Measurements from ENCODE around the gene EPHA4. TPM values are rescaled to one million over a fixed set of nuclear protein-coding genes. Genes with fewer than 3 reads are reported as not detected.

The EPHA4 gene
- total RNA-seq, 2 donors from 2014 or later: 8.9 to 17.1 TPM

DNA sequence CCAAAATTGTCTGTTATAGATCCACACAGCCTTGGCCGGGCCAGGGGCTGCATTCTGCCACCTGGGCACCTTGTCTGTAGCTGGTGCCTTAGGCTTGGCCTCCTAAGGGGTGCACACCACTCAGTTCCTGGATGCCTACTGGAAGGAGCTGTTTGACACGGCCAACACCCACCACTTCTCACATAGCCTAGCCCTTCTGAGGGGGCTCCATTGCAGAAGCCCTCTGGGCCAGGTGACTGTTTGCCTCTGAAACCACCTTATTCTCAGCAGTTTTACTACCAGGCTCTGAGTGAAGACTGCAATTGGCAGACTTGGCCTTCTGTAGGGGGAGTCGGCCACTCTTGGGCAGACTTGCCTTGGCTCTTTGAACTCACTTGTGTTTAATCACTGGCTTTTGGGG lies 39.5 kb downstream of the EPHA4 start:
- Histone ChIP-seq H3K9me3 (no peaks in the 10 kb centered on the region), H3K27ac (peak overlapping the region; percentile 17), H3K9ac (ENCODE audit: low read depth in 2 of 2, low read length in 2 of 2) (no peak overlapping the region), H3K27me3 (no peaks in the 10 kb centered on the region), H3K4me3 (no peak overlapping the region), H3K4me1 (peaks cover 10% of the 10 kb centered on the region), H3K36me3 (no peaks in the 10 kb centered on the region)
- no peak for DNase-seq
- intact Hi-C loops (cut with DNase I): no loop called here
- TF ChIP-seq, protein P1, sequence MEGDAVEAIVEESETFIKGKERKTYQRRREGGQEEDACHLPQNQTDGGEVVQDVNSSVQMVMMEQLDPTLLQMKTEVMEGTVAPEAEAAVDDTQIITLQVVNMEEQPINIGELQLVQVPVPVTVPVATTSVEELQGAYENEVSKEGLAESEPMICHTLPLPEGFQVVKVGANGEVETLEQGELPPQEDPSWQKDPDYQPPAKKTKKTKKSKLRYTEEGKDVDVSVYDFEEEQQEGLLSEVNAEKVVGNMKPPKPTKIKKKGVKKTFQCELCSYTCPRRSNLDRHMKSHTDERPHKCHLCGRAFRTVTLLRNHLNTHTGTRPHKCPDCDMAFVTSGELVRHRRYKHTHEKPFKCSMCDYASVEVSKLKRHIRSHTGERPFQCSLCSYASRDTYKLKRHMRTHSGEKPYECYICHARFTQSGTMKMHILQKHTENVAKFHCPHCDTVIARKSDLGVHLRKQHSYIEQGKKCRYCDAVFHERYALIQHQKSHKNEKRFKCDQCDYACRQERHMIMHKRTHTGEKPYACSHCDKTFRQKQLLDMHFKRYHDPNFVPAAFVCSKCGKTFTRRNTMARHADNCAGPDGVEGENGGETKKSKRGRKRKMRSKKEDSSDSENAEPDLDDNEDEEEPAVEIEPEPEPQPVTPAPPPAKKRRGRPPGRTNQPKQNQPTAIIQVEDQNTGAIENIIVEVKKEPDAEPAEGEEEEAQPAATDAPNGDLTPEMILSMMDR (IDR thresholded peaks at IDR 0.05): no peak

DNA sequence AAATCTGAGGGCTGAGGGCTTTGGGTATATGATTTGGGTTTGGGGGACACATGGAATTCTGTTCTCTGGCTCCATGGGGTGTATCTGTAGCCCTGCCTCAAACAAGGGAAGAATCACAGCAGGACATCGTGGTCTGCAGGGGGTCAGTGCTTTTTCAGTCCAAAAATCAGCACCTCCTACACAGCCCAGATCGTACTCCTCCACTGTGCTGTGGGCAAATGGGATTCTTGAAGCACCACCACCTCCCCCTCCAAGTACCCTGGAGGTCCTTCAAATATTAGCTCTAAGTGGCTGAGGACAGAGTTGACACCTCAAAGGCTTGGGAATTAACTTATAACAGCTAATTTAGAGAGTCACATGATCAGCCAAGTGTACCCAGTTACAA lies 41.5 kb downstream of the EPHA4 start:
- DNase-seq: no peak
- intact Hi-C loops (cut with DNase I): no loop called here
- no peak overlapping the region for H3K4me3 ChIP-seq
- no peaks in the 10 kb centered on the region for H3K36me3 ChIP-seq
- peak overlapping the region in 1 of 2 donors; percentile 55 for H3K9ac ChIP-seq (ENCODE audit: low read depth in 2 of 2, low read length in 2 of 2)
- TF ChIP-seq, protein P1 (IDR thresholded peaks at IDR 0.05): no peak
- no peaks in the 10 kb centered on the region for H3K27me3 ChIP-seq
- peak overlapping the region; percentile 35 for H3K27ac ChIP-seq
- H3K4me1 ChIP-seq: peaks cover 10% of the 10 kb centered on the region
- no peaks in the 10 kb centered on the region for H3K9me3 ChIP-seq

DNA sequence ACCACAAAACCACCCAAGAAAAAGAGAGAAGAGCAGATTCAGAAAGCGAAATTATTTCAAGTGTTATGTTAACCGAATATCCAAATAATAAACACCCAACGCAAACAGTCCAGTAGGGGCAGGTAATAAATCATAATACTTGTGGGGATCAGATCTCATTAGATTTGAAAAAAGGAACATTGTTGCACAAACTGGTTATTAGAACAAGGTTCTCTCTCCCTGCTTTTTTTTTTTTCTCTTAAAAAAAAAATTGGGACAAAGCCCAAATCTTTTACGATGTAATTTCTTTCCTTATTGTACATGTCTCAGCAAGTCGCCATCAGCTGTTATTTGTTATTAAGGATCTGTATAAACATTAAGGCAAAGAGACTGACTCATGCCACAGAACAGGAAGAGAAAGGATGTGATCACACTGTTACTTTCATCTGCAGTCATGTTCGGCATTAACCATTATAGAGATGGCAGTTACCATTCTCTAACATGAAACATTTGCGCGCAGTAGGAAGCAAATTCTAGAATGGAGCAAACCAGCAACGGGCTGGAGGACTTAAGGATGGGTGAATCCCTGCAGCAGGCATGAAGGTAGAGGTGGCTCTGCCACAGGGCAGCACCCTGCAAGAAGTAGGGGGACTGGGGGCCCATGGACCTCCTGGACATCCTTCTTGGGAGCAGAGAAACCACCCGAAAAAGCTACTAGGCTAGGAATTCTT lies 42.0 kb downstream of the EPHA4 start:
- TF ChIP-seq, protein P1 (IDR thresholded peaks at IDR 0.05): no peak
- Histone ChIP-seq H3K27ac (peak overlapping the region; percentile 35), H3K4me1 (peaks cover 10% of the 10 kb centered on the region), H3K36me3 (no peaks in the 10 kb centered on the region), H3K9me3 (no peaks in the 10 kb centered on the region), H3K27me3 (no peaks in the 10 kb centered on the region), H3K4me3 (no peak overlapping the region), H3K9ac (ENCODE audit: low read depth in 2 of 2, low read length in 2 of 2) (peak overlapping the region in 1 of 2 donors; percentile 59)
- no peak for DNase-seq
- intact Hi-C loops (cut with DNase I): no loop called here

DNA sequence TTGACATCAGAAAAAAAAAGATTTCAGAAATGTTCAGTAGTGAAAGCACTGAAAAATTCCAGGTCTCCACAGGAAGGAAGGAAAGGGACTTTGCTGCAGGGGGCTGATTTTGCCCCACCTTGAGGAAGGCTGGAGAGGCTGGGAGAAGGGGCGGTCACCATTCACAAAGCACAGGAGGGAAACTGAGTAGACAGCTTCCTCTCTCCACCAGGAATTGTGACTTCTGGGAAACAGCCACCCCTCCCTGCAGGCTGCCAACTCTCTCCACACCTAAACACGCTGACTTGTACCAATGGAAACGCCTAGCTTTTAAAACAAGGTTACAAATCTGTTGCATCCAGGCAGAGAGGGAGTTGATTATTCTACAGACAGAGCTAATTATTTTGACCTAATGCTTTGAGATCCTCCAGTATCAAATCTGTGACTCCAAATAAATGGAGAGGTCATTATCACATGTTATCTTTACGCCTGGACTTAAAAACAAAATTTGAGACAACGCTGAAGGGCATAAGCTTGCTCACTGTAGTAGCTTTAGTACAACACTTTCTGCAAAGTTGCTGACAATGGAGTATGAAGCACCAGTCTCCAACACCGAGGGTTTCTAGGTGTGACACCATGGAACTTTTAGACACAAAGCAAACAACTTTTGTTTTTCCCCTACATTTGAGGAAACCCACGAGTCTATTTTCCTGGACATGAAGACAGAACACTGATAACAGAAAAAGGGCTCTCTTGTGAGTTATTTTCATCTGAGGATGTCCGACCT lies 42.7 kb downstream of the EPHA4 start:
- DNase-seq: peak; percentile 67
- Histone ChIP-seq H3K9ac (ENCODE audit: low read depth in 2 of 2, low read length in 2 of 2) (peak overlapping the region in 1 of 2 donors; percentile 59), H3K36me3 (no peaks in the 10 kb centered on the region), H3K9me3 (no peaks in the 10 kb centered on the region), H3K27ac (peak overlapping the region; percentile 35), H3K27me3 (no peaks in the 10 kb centered on the region), H3K4me1 (peaks cover 10% of the 10 kb centered on the region), H3K4me3 (no peak overlapping the region)
- TF ChIP-seq, protein P1 (IDR thresholded peaks at IDR 0.05): no peak
- intact Hi-C loops (cut with DNase I): no loop called here

DNA sequence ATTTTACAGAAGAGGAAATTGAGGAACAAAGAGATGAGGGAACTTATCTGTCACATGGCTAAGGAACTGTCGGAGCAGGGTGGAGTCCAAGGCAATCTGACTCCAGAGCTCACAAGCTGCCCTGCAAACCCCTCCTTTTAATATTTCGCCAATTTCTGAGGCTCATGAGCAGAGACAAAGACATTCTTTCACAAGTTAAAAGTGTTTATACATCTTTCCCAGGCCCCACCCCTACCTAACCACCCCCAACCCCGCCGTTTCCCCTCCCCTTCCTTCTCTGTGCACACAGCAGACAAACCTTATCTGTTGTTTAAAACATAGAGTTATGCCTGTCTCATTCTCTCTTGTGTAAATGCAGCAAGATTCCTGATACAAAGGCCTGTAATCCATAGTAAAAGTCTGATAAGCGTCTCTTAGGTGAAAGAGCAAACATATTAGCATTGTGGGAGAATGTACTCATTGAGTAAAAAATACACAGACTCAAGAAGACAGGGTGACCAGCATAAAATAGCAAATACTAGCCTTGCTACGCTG lies 44.3 kb downstream of the EPHA4 start:
- H3K4me1 ChIP-seq: peaks cover 10% of the 10 kb centered on the region
- H3K27ac ChIP-seq: peak overlapping the region; percentile 35
- H3K36me3 ChIP-seq: no peaks in the 10 kb centered on the region
- H3K27me3 ChIP-seq: no peaks in the 10 kb centered on the region
- H3K9ac ChIP-seq (ENCODE audit: low read depth in 2 of 2, low read length in 2 of 2): peak overlapping the region in 1 of 2 donors; percentile 41
- TF ChIP-seq, protein P1 (IDR thresholded peaks at IDR 0.05): no peak
- intact Hi-C loops (cut with DNase I): no loop called here
- no peaks in the 10 kb centered on the region for H3K9me3 ChIP-seq
- H3K4me3 ChIP-seq: no peak overlapping the region
- DNase-seq: peak; percentile 69
